Stimulated activated CD8-positive, alpha-beta memory T cell treated with anti-CD3 and anti-CD28 coated beads, Interleukin-4, amount 100 ng/mL, for 24 hours (primary cell): Measurements from ENCODE around the gene VAPA.

Source experiments
- DNase-seq: peaks from one replicate; pipeline ENCODE4 v3.0.0-alpha.2; 2020; ENCODE audit warnings: low read depth

The VAPA gene

DNA sequence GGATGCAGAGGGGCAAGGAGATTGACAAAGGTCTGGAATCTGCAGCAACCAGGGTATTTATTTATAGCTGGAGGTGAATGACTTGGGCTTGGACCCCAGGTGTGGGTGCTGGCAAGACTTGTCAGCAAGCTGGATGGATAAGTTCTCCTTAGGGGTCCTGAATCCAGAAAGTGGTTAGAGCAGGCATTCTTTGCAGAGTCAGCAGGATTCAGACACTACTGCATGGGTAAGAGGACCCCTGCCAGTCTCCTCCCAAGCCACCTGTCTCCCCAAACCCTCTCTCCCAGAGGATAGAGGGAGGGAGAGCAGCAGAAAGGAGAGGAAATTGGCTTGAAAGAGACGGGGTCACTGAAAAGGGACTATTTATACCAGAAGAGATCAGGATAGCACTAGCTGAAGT lies 89.5 kb downstream of the VAPA start:
- DNase-seq: no peak

DNA sequence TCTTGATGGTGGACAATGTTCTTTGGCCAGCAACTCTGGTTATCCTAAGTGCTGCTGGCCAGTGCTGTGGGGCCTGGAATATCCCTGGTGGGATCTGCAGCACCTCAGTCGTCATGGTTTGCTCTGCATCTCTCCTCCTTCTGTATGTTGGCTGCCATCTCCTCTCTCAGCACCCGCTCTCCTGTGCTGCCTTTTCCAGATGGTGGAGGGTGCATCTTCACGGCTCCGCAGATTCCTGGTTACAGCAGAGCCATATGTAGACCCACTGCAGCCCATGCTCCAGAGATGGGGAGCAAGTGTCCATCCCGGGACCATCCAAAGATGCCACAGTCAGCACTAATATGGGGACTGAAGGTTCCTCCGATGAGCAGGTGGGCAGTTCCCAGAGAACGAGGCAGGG lies 90.0 kb downstream of the VAPA start:
- no peak for DNase-seq

DNA sequence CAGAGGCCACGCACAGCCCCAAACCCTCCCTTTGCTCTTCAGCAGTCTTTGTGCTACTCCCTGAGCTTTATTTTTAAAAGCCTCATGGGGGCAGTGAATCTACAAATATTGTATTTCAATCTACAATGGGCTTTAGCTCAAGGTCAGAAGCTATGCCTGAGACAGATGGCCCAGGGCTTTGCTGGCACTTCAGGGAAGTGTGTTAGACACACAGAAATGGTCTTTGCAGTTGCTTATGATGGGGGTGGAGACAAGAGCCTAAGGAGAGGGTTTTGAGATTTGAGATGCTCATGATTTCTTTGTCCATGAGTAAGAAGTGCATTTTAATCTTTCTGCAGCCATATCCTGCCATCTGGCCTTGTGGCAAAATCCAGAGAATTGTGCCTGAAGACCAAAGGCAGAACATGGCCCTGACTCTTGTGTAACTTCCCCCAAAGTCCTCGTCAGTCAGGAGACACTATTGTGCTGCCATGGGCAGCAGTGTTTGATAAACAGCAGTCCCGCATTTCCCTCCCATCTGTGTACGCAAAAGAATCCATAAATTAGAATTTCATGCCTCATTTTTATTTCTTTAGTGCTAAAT lies 92.6 kb downstream of the VAPA start:
- no peak for DNase-seq

DNA sequence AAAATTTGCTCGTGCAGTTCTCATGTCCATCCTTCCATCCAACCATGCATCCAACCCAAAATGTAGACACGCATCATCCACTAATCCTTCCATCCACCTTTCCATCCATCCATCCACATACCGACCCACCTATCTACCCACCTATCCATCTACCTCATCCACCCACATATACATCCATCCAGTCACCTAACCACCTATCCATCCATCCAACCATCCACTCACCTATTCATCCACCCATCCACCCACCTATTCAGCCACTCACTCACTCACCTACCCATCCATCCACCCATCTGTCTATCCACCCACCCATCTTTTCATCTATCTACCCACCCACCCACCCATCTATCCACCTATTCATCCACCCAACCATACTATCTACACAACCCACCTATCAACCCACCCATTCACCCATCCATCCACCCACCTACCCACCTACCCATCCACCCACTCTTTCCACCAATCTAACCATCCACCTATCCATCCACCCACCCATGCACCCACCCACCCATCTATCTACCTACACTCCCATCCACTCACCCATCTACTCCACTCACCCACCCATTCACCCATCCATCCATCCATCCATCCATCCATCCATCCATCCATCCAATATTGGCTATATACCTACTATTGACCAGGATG lies 94.3 kb downstream of the VAPA start:
- no peak for DNase-seq
